Endodermal cell (in vitro differentiated cells): ENCODE data around the gene KIAA1671. TPM values are rescaled to one million over a fixed set of nuclear protein-coding genes. Genes with fewer than 3 reads are reported as not detected.

Experiments
- DNase-seq: peaks from one replicate; pipeline ENCODE4 v3.0.0-alpha.2; 2017
- H3K27ac ChIP-seq: 2 replicates; pipeline ENCODE4 v1.5.1; 2013; ENCODE audit warnings: mild to moderate bottlenecking, low read depth, low read length, moderate library complexity
- H3K27me3 ChIP-seq: 2 replicates; pipeline ENCODE4 v1.6.1; 2013; ENCODE audit warnings: mild to moderate bottlenecking, low read length, moderate library complexity; ENCODE audit not compliant: insufficient read depth, control insufficient read depth, poor library complexity, severe bottlenecking
- H3K36me3 ChIP-seq: 2 replicates; pipeline ENCODE4 v1.7.0; 2013; ENCODE audit warnings: mild to moderate bottlenecking, low read length, moderate library complexity; ENCODE audit not compliant: control insufficient read depth, insufficient read depth
- H3K4me1 ChIP-seq: one replicate; pipeline ENCODE4 v1.7.0; 2013; ENCODE audit warnings: low read length; ENCODE audit not compliant: control insufficient read depth, insufficient read depth
- H3K4me3 ChIP-seq: 2 replicates; pipeline ENCODE4 v1.5.1; 2013; ENCODE audit warnings: mild to moderate bottlenecking, low read length, moderate library complexity
- H3K9ac ChIP-seq: 2 replicates; pipeline ENCODE4 v1.6.1; 2013; ENCODE audit warnings: mild to moderate bottlenecking, low read length, moderate library complexity; ENCODE audit not compliant: poor library complexity, severe bottlenecking; ENCODE audit errors: extremely low read depth
- H3K9me3 ChIP-seq: 2 replicates; pipeline ENCODE4 v1.6.1; 2013; ENCODE audit warnings: mild to moderate bottlenecking, low read length, moderate library complexity; ENCODE audit not compliant: control insufficient read depth
- H3K27ac Mint-ChIP-seq: 2 replicates; pipeline ENCODE4 v1.8.0; 2020; ENCODE audit warnings: mixed read lengths
- H3K27me3 Mint-ChIP-seq: 2 replicates; pipeline ENCODE4 v1.8.0; 2021; ENCODE audit warnings: mild to moderate bottlenecking, mixed read lengths; ENCODE audit not compliant: insufficient read depth
- H3K36me3 Mint-ChIP-seq: 2 replicates; pipeline ENCODE4 v1.8.0; 2020; ENCODE audit warnings: low read depth, mixed read lengths
- H3K4me1 Mint-ChIP-seq: 2 replicates; pipeline ENCODE4 v1.8.0; 2020; ENCODE audit warnings: mixed read lengths
- H3K4me3 Mint-ChIP-seq: 2 replicates; pipeline ENCODE4 v1.8.0; 2020; ENCODE audit warnings: mild to moderate bottlenecking, moderate library complexity, mixed read lengths
- H3K9me3 Mint-ChIP-seq: 2 replicates; pipeline ENCODE4 v1.8.0; 2020; ENCODE audit warnings: mild to moderate bottlenecking, mixed read lengths
- CTCF ChIP-seq: fragments of 200-600 bp; sonication (generic); conservative IDR thresholded peaks from 2 replicates; pipeline ENCODE4 v1.5.0; 2021; ENCODE audit warnings: antibody characterized with exemption, mild to moderate bottlenecking
- WGBS, 2 experiments: methylation state at CpG; one replicate each; pipeline versions ENCODE4 v1.1.5 to v1.1.7; 2013; ENCODE audit warnings: missing lambda C conversion rate in 2 of 2, mixed read lengths in 1 of 2; ENCODE audit not compliant: insufficient coverage in 1 of 2, insufficient read length in 1 of 2; 5-methylcytosine and 5-hydroxymethylcytosine counted together
- total RNA-seq, 2 donors: library from RNA; stranded (reverse); fragmentation: NEBNext Ultra II Directional in 1 of 2; extraction: Animal tissue kit (Norgen Biotek cat#: 25700) in 1 of 2; gene quantifications; 2 replicates in 1 of 2; 3 replicates in 1 of 2; pipeline ENCODE4 v1.2.1, GENCODE V29; 2021

Gene KIAA1671
- total RNA-seq, 2 donors from 2014 or later: 38.8 to 43.7 TPM

DNA sequence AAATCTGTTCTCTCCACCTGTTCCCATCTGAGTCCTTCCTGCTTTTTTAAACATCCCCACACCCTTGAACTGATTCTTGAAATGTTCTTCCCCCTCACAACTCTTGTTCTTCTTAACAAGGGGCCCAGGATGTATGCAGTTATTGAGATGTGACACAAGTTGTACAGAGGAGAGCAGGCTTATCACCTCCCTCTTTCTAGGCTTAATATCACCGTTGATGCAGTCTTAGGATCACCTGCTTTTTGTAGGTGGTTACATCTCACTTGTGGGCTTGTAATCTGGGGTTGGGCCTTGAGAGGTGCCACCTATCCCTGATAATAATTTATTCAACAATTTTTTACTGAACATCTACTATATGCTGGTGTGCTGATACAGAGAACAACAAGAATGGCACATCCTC is 253.3 kb downstream of the KIAA1671 start:
- no peaks in the 10 kb centered on the region for H3K4me1 ChIP-seq
- H3K27ac Mint-ChIP-seq: no peak overlapping the region
- H3K27ac ChIP-seq: no peak overlapping the region
- WGBS, 2 experiments: 86 to 100% methylated on average over 1 of the region's 1 CpG
- no peaks in the 10 kb centered on the region for H3K9me3 Mint-ChIP-seq
- no peaks in the 10 kb centered on the region for H3K27me3 Mint-ChIP-seq
- no peaks in the 10 kb centered on the region for H3K27me3 ChIP-seq
- H3K4me3 Mint-ChIP-seq: no peak overlapping the region
- peaks cover 6% of the 10 kb centered on the region for H3K36me3 ChIP-seq
- no peaks in the 10 kb centered on the region for H3K4me1 Mint-ChIP-seq
- H3K9me3 ChIP-seq: no peaks in the 10 kb centered on the region
- H3K36me3 Mint-ChIP-seq: peaks cover 3% of the 10 kb centered on the region
- DNase-seq: no peak
- H3K9ac ChIP-seq: no peak overlapping the region
- no peak for TF ChIP-seq CTCF
- H3K4me3 ChIP-seq: no peak overlapping the region

DNA sequence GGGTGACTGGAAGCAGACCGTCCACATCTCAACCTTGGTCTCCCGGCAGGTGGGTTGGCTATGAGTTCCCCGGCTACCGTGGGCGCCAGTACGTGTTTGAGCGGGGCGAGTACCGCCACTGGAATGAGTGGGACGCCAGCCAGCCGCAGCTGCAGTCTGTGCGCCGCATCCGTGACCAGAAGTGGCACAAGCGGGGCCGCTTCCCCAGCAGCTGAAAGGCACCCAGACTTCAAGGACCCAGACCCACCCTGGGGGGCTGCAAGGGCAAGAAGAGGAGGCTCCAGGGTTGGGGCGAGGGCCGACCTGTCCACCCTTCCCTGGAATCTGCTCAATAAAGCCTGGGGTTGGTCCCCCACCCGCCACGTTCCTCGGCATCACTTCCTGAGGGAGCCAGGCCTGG is 254.5 kb downstream of the KIAA1671 start:
- H3K4me1 Mint-ChIP-seq: no peaks in the 10 kb centered on the region
- H3K27me3 Mint-ChIP-seq: no peaks in the 10 kb centered on the region
- Histone ChIP-seq H3K27ac (no peak overlapping the region), H3K27me3 (no peaks in the 10 kb centered on the region), H3K4me3 (no peak overlapping the region), H3K4me1 (no peaks in the 10 kb centered on the region), H3K36me3 (peaks cover 6% of the 10 kb centered on the region), H3K9ac (no peak overlapping the region), H3K9me3 (no peaks in the 10 kb centered on the region)
- TF ChIP-seq CTCF: no peak
- no peak overlapping the region for H3K27ac Mint-ChIP-seq
- 95% methylated on average over 16 to 21 of the region's 21 CpGs for WGBS, 2 experiments
- H3K9me3 Mint-ChIP-seq: no peaks in the 10 kb centered on the region
- no peak for DNase-seq
- peaks cover 3% of the 10 kb centered on the region for H3K36me3 Mint-ChIP-seq
- H3K4me3 Mint-ChIP-seq: no peak overlapping the region

DNA sequence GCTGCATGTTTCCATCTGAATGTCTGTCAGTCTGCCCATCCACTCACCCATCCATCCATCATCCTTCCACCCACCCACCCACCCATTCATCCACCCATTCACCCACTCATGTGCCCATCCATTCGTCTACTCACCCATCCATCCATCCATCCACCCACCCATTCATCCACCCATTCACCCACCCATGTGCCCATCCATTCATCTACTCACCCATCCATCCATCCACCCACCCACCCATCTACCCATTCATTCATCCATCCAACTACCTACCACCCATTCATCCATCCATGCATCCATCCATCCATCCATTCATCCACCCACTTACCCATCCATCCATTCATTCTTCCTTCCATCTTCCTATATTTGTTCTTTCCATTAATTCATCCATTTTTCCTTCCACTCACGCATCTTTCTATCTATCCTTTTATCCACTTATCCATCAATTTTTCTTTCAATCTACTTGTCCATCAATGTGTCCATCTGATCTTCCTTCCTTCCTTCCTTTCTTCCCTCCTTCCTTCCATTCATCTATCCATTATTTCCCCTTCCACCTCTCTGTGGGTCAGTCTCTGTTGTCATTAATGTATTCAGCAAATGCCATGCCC is 255.1 kb downstream of the KIAA1671 start:
- TF ChIP-seq CTCF: no peak
- Mint-ChIP-seq H3K4me1 (no peaks in the 10 kb centered on the region), H3K9me3 (peaks cover 2% of the 10 kb centered on the region), H3K4me3 (no peak overlapping the region), H3K27ac (no peak overlapping the region), H3K27me3 (no peaks in the 10 kb centered on the region), H3K36me3 (peaks cover 3% of the 10 kb centered on the region)
- no peaks in the 10 kb centered on the region for H3K27me3 ChIP-seq
- no peak for DNase-seq
- 89% methylated on average over 1 of the region's 2 CpGs; no CpG with 5 or more reads in 1 of the 2 experiments for WGBS, 2 experiments
- H3K36me3 ChIP-seq: peaks cover 6% of the 10 kb centered on the region
- no peaks in the 10 kb centered on the region for H3K9me3 ChIP-seq
- no peak overlapping the region for H3K4me3 ChIP-seq
- H3K9ac ChIP-seq: no peak overlapping the region
- no peaks in the 10 kb centered on the region for H3K4me1 ChIP-seq
- no peak overlapping the region for H3K27ac ChIP-seq
